ENCODE results near the gene HEATR9. TPM values are rescaled to one million over a fixed set of nuclear protein-coding genes. Genes with fewer than 3 reads are reported as not detected.

HEATR9 gene
- total RNA-seq, 1 donor from 2014 or later: 0.17 TPM

- Histone ChIP-seq H3K4me3 (no peak overlapping the region), H3K9me3 (no peaks in the 10 kb centered on the region), H3K4me1 (peaks cover 24% of the 10 kb centered on the region), H3K27me3 (no peaks in the 10 kb centered on the region), H3K36me3 (peaks cover 57% of the 10 kb centered on the region), H3K27ac (no peak overlapping the region)
- intact Hi-C loops (cut with DNase I): no loop called here
- ATAC-seq (no peak), DNase-seq (no peak)
- TF ChIP-seq CTCF (IDR thresholded peaks at IDR 0.05): no peak
Measured at GRCh38 chr17:35817196-35817595, 51.5 kb downstream of the HEATR9 start.

GRCh38 chr17:35816723-35817122 lies 52.0 kb downstream of the HEATR9 start:
- H3K4me1 ChIP-seq: peaks cover 29% of the 10 kb centered on the region
- no peak overlapping the region for H3K4me3 ChIP-seq
- H3K27me3 ChIP-seq: no peaks in the 10 kb centered on the region
- no peak overlapping the region for H3K27ac ChIP-seq
- no peak for TF ChIP-seq CTCF (IDR thresholded peaks at IDR 0.05)
- no peak for DNase-seq
- peaks cover 52% of the 10 kb centered on the region for H3K36me3 ChIP-seq
- intact Hi-C loops (cut with DNase I): no loop called here
- no peaks in the 10 kb centered on the region for H3K9me3 ChIP-seq
- peak; percentile 59 for ATAC-seq

GRCh38 chr17:35812456-35812855 lies 56.2 kb downstream of the HEATR9 start:
- no peak overlapping the region for H3K4me3 ChIP-seq
- H3K36me3 ChIP-seq: peaks cover 12% of the 10 kb centered on the region
- H3K4me1 ChIP-seq: peaks cover 53% of the 10 kb centered on the region
- intact Hi-C loops (cut with DNase I): no loop called here
- no peaks in the 10 kb centered on the region for H3K27me3 ChIP-seq
- no peaks in the 10 kb centered on the region for H3K9me3 ChIP-seq
- no peak for TF ChIP-seq CTCF (IDR thresholded peaks at IDR 0.05)
- ATAC-seq: no peak
- DNase-seq: no peak
- H3K27ac ChIP-seq: no peak overlapping the region

- no peak overlapping the region for H3K4me3 ChIP-seq
- peaks cover 11% of the 10 kb centered on the region for H3K36me3 ChIP-seq
- peaks cover 53% of the 10 kb centered on the region for H3K4me1 ChIP-seq
- no peaks in the 10 kb centered on the region for H3K27me3 ChIP-seq
- H3K9me3 ChIP-seq: no peaks in the 10 kb centered on the region
- intact Hi-C loops (cut with DNase I): no loop called here
- DNase-seq: no peak
- TF ChIP-seq CTCF (IDR thresholded peaks at IDR 0.05): no peak
- no peak for ATAC-seq
- H3K27ac ChIP-seq: no peak overlapping the region
Measured at GRCh38 chr17:35811759-35812158, 56.9 kb downstream of the HEATR9 start.

GRCh38 chr17:35809855-35810461 lies 58.7 kb downstream of the HEATR9 start:
- H3K27me3 ChIP-seq: no peaks in the 10 kb centered on the region
- no peaks in the 10 kb centered on the region for H3K36me3 ChIP-seq
- H3K27ac ChIP-seq: peak overlapping the region; percentile 91
- ATAC-seq (no peak), DNase-seq (no peak)
- peak overlapping the region; percentile 77 for H3K4me3 ChIP-seq
- intact Hi-C loops (cut with DNase I): loop anchor here (5.0 kb wide), 1 partner anchor 43 kb away; no protein-coding TSS in a partner anchor
- H3K9me3 ChIP-seq: no peaks in the 10 kb centered on the region
- peaks cover 43% of the 10 kb centered on the region for H3K4me1 ChIP-seq
- no peak for TF ChIP-seq CTCF (IDR thresholded peaks at IDR 0.05)
